Adrenal gland (tissue), 12 donors: ENCODE data around the gene CYP8B1. TPM values are rescaled to one million over a fixed set of nuclear protein-coding genes. Genes with fewer than 3 reads are reported as not detected.

Source experiments
- DNase-seq, 7 donors: peaks; one replicate each; pipeline ENCODE4 v3.0.0-alpha.2; 2019 to 2020
- H3K27ac ChIP-seq, 5 donors: fragments of 200-600 bp; sonication (generic) in 4 of 5; 1 replicate in 3 of 5; 2 replicates in 2 of 5; pipeline versions ENCODE4 v1.5.1 to v1.8.0; 2016 to 2020; ENCODE audit warnings: mild to moderate bottlenecking in 1 of 5
- H3K27me3 ChIP-seq: fragments of 200-600 bp; 2 replicates; pipeline ENCODE4 v1.8.0; 2021
- H3K36me3 ChIP-seq, 2 donors: fragments of 200-600 bp; replicated peaks in 1 of 2; 1 replicate in 1 of 2; 2 replicates in 1 of 2; pipeline versions ENCODE4 v1.5.1 to v1.8.0; 2018 to 2022
- H3K4me1 ChIP-seq, 2 donors: fragments of 200-600 bp; replicated peaks in 1 of 2; 1 replicate in 1 of 2; 2 replicates in 1 of 2; pipeline versions ENCODE4 v1.5.1 to v1.8.0; 2018 to 2021
- H3K4me3 ChIP-seq, 4 donors: fragments of 200-600 bp; sonication (generic) in 3 of 4; one replicate each; pipeline ENCODE4 v1.5.1; 2016 to 2018
- H3K9me3 ChIP-seq, 3 donors: fragments of 200-600 bp; sonication (generic) in 1 of 3; replicated peaks in 1 of 3; 1 replicate in 2 of 3; 2 replicates in 1 of 3; pipeline versions ENCODE4 v1.5.1 to v1.8.0; 2016 to 2021
- CTCF ChIP-seq, 6 experiments: fragments of 450-650 bp in 4 of 6; fragments of 200-600 bp in 2 of 6; sonication (generic) in 1 of 6; IDR thresholded peaks; 1 replicate in 5 of 6; 2 replicates in 1 of 6; pipeline versions ENCODE4 v1.5.1 to v1.8.0; 2016 to 2021; ENCODE audit warnings: antibody characterized with exemption in 6 of 6, mild to moderate bottlenecking in 2 of 6, moderate library complexity in 1 of 6
- POLR2A ChIP-seq, 2 donors: fragments of 450-650 bp; IDR thresholded peaks; one replicate each; pipeline ENCODE4 v1.6.1; 2017; ENCODE audit warnings: antibody characterized with exemption in 2 of 2, mild to moderate bottlenecking in 2 of 2, moderate library complexity in 1 of 2
- whole genome bisulfite sequencing, 4 donors: extraction: QIAGEN DNeasy Blood & Tissue Kit in 2 of 4; methylation state at CpG; one replicate each; pipeline versions ENCODE4 v1.1.5 to v1.1.7; 2013 to 2017; 5-methylcytosine and 5-hydroxymethylcytosine counted together
- intact Hi-C, 2 donors: fragments of 100-400 bp; cut with DNase I; formaldehyde crosslinking; loops; one replicate each; pipeline versions ENCODE4 v1.14.1 to v1.15.0; 2022 to 2023
- polyA plus RNA-seq, 3 donors: library from polyadenylated mRNA; stranded (reverse); fragments of 200-250 nt in 2 of 3; fragments of 350-450 nt in 1 of 3; fragmentation: Illumina TruSeq in 1 of 3; extraction: RNeasy Lipid Tissue Mini Kit (QIAGEN cat#74804) in 1 of 3; gene quantifications; one replicate each; pipeline ENCODE4 v1.2.3, GENCODE V29; 2013 to 2014
- total RNA-seq, 9 donors: library from RNA; depleted of rRNA in 4 of 9; stranded (reverse); fragments of >200 nt in 4 of 9; fragments of 120-200 nt in 1 of 9; fragmentation: NEBNext Ultra II Directional in 1 of 9; extraction: Animal tissue kit (Norgen Biotek cat#: 25700) in 1 of 9; gene quantifications; one replicate each; pipeline versions ENCODE4 v1.1.0 to v1.2.4, GENCODE V29; 2013 to 2023
- donor health status: healthy with polysubstance abuse.
- donor health status: Bipolar disorder and iron deficiency.
- donor health status: DM: yes; HTN: yes; CAD: no.
- donor health status: DM: no; HTN: no; CAD: no.
- donor health status: DM: no; HTN: no; CAD: no.
- donor health status: DM: yes; HTN: yes; CAD: no.

The CYP8B1 gene
- total and polyA plus RNA-seq, 12 donors, result 0.04 to 0.08 (median 0.07) TPM; not detected in 9

- intact Hi-C loops, result loop anchor here in 1 of 2 donors (10.0 kb wide), 1 partner anchor 89 kb away; no protein-coding TSS in a partner anchor
- H3K27ac ChIP-seq, result no peak overlapping the region
- no peaks in the 10 kb centered on the region for H3K27me3 ChIP-seq
Observed at GRCh38 chr3:42873221-42873982, 2.3 kb downstream of the CYP8B1 start.

GRCh38 chr3:42872718-42873117 lies 3.0 kb downstream of the CYP8B1 start:
- Histone ChIP-seq H3K36me3 (no peaks in the 10 kb centered on the region), H3K4me3 (no peak overlapping the region), H3K27ac (no peak overlapping the region), H3K9me3 (no peaks in the 10 kb centered on the region), H3K4me1 (peaks cover 0 to 7% of the 10 kb centered on the region in 2 donors), H3K27me3 (no peaks in the 10 kb centered on the region)
- TF ChIP-seq CTCF (IDR thresholded peaks at IDR 0.05), result no peak
- TF ChIP-seq POLR2A (IDR thresholded peaks at IDR 0.05), result no peak
- DNase-seq, result no peak
- 74 to 92% (median 81%) methylated on average over 1 of the region's 1 CpG for WGBS, 4 donors
- intact Hi-C loops, result loop anchor here in 1 of 2 donors (10.0 kb wide), 1 partner anchor 88 kb away; no protein-coding TSS in a partner anchor

More at GRCh38 chr3:42873221-42873982, 2.3 kb downstream of the CYP8B1 start:
- Histone ChIP-seq H3K9me3 (no peaks in the 10 kb centered on the region), H3K36me3 (no peaks in the 10 kb centered on the region), H3K4me3 (no peak overlapping the region), H3K4me1 (peaks cover 0 to 7% of the 10 kb centered on the region in 2 donors)
- DNase-seq, result no peak
- WGBS, 4 donors, result 75 to 85% (median 80%) methylated on average over 9 of the region's 9 CpGs
- TF ChIP-seq CTCF (IDR thresholded peaks at IDR 0.05) (no peak), POLR2A (IDR thresholded peaks at IDR 0.05) (no peak)

GRCh38 chr3:42871592-42872196 lies 4.0 kb downstream of the CYP8B1 start:
- peak in 2 of 7 donors; percentile 22 to 25 for DNase-seq
- H3K27me3 ChIP-seq, result no peaks in the 10 kb centered on the region
- no peaks in the 10 kb centered on the region for H3K36me3 ChIP-seq
- WGBS, 4 donors, result 51 to 70% (median 55%) methylated on average over 5 of the region's 5 CpGs
- H3K9me3 ChIP-seq, result no peaks in the 10 kb centered on the region
- TF ChIP-seq POLR2A (IDR thresholded peaks at IDR 0.05) (no peak), CTCF (IDR thresholded peaks at IDR 0.05) (no peak)
- intact Hi-C loops, result loop anchor here in 1 of 2 donors (10.0 kb wide), 1 partner anchor 87 kb away; no protein-coding TSS in a partner anchor
- peaks cover 0 to 7% of the 10 kb centered on the region in 2 donors for H3K4me1 ChIP-seq
- no peak overlapping the region for H3K4me3 ChIP-seq
- H3K27ac ChIP-seq, result no peak overlapping the region

- intact Hi-C loops, result no loop called here
- H3K4me3 ChIP-seq, result no peak overlapping the region
- peaks cover 0 to 7% of the 10 kb centered on the region in 2 donors for H3K4me1 ChIP-seq
- no peak overlapping the region for H3K27ac ChIP-seq
- no peaks in the 10 kb centered on the region for H3K36me3 ChIP-seq
- no peaks in the 10 kb centered on the region for H3K27me3 ChIP-seq
- TF ChIP-seq CTCF (IDR thresholded peaks at IDR 0.05) (no peak), POLR2A (IDR thresholded peaks at IDR 0.05) (no peak)
- 74 to 91% (median 83%) methylated on average over 5 of the region's 5 CpGs for WGBS, 4 donors
- H3K9me3 ChIP-seq, result no peaks in the 10 kb centered on the region
- no peak for DNase-seq
Observed at GRCh38 chr3:42868841-42869240, 6.8 kb downstream of the CYP8B1 start.
